ENCODE data around the gene SH3BGR. TPM values are rescaled to one million over a fixed set of nuclear protein-coding genes. Genes with fewer than 3 reads are reported as not detected.

SH3BGR gene
- total and polyA plus RNA-seq, 12 donors, result 8.9 to 97.3 (median 18.7) TPM

GRCh38 chr21:39531064-39531463 is 79.3 kb downstream of the SH3BGR start:
- Histone ChIP-seq H3K4me3 (no peak overlapping the region), H3K27ac (no peak overlapping the region), H3K27me3 (no peaks in the 10 kb centered on the region), H3K4me1 (replicated peaks in 1 of 2) (peaks cover 0 to 11% of the 10 kb centered on the region in 2 donors), H3K9me3 (replicated peaks in 1 of 3) (no peaks in the 10 kb centered on the region), H3K36me3 (replicated peaks in 1 of 2) (no peaks in the 10 kb centered on the region)
- intact Hi-C loops (cut with DNase I), result no loop called here
- DNase-seq, result no peak
- 49 to 73% (median 64%) methylated on average over 7 to 8 of the region's 8 CpGs for WGBS, 4 donors
- TF ChIP-seq CTCF (IDR thresholded peaks at IDR 0.05), result no peak
- no peak for TF ChIP-seq POLR2A (IDR thresholded peaks at IDR 0.05)

GRCh38 chr21:39531840-39532239 is 80.1 kb downstream of the SH3BGR start:
- intact Hi-C loops (cut with DNase I), result no loop called here
- no peak overlapping the region for H3K27ac ChIP-seq
- 66 to 72% (median 68%) methylated on average over 5 of the region's 5 CpGs for WGBS, 4 donors
- peaks cover 0 to 11% of the 10 kb centered on the region in 2 donors for H3K4me1 ChIP-seq (replicated peaks in 1 of 2)
- no peaks in the 10 kb centered on the region for H3K9me3 ChIP-seq (replicated peaks in 1 of 3)
- H3K4me3 ChIP-seq, result no peak overlapping the region
- H3K27me3 ChIP-seq, result no peaks in the 10 kb centered on the region
- TF ChIP-seq CTCF (IDR thresholded peaks at IDR 0.05) (no peak), POLR2A (IDR thresholded peaks at IDR 0.05) (no peak)
- H3K36me3 ChIP-seq (replicated peaks in 1 of 2), result no peaks in the 10 kb centered on the region
- DNase-seq, result no peak

- 77 to 86% (median 82%) methylated on average over 6 of the region's 6 CpGs for WGBS, 4 donors
Measured at GRCh38 chr21:39533545-39534380, 82.0 kb downstream of the SH3BGR start.

More at GRCh38 chr21:39533545-39534380, 82.0 kb downstream of the SH3BGR start:
- Histone ChIP-seq H3K9me3 (replicated peaks in 1 of 3) (no peaks in the 10 kb centered on the region), H3K27me3 (no peaks in the 10 kb centered on the region), H3K36me3 (replicated peaks in 1 of 2) (no peaks in the 10 kb centered on the region), H3K4me3 (no peak overlapping the region), H3K27ac (no peak overlapping the region), H3K4me1 (replicated peaks in 1 of 2) (no peaks in the 10 kb centered on the region)
- DNase-seq, result no peak
- TF ChIP-seq POLR2A (IDR thresholded peaks at IDR 0.05), result no peak
- TF ChIP-seq CTCF (IDR thresholded peaks at IDR 0.05), result no peak
- intact Hi-C loops (cut with DNase I), result no loop called here
